Smooth muscle cell (in vitro differentiated cells): ENCODE measurements around the gene GPC3. TPM values are rescaled to one million over a fixed set of nuclear protein-coding genes. Genes with fewer than 3 reads are reported as not detected.

Experiments used
- DNase-seq: peaks from one replicate; lab custom pipeline; 2025; ENCODE audit not compliant: unreplicated experiment; lab: John Stamatoyannopoulos, UW
- H2AFZ ChIP-seq: fragments of 200-600 bp; sonication (generic); 2 replicates; pipeline ENCODE4 v1.6.0; 2016; ENCODE audit warnings: antibody characterized with exemption, low read depth, mild to moderate bottlenecking
- H3F3A ChIP-seq: fragments of 200-600 bp; sonication (generic); 2 replicates; pipeline ENCODE4 v1.6.0; 2017; ENCODE audit warnings: antibody characterized with exemption, low read depth
- H3K27ac ChIP-seq: fragments of 200-600 bp; sonication (generic); 2 replicates; pipeline ENCODE4 v1.5.1; 2016; ENCODE audit warnings: low read depth, mild to moderate bottlenecking
- H3K27me3 ChIP-seq: fragments of 200-600 bp; sonication (generic); 2 replicates; pipeline ENCODE4 v1.6.1; 2016; ENCODE audit warnings: low read depth, mild to moderate bottlenecking
- H3K36me3 ChIP-seq: fragments of 200-600 bp; sonication (generic); 2 replicates; pipeline ENCODE4 v1.5.1; 2016; ENCODE audit warnings: low read depth
- H3K4me1 ChIP-seq: fragments of 200-600 bp; sonication (generic); 2 replicates; pipeline ENCODE4 v1.5.1; 2016; ENCODE audit warnings: low read depth
- H3K4me2 ChIP-seq: fragments of 200-600 bp; sonication (generic); 2 replicates; pipeline ENCODE4 v1.6.0; 2016; ENCODE audit warnings: mild to moderate bottlenecking
- H3K4me3 ChIP-seq: fragments of 200-600 bp; sonication (generic); 2 replicates; pipeline ENCODE4 v1.5.1; 2016; ENCODE audit warnings: mild to moderate bottlenecking
- H3K79me2 ChIP-seq: fragments of 200-600 bp; sonication (generic); 2 replicates; pipeline ENCODE4 v1.6.0; 2016; ENCODE audit warnings: low read depth, mild to moderate bottlenecking
- H3K9ac ChIP-seq: fragments of 200-600 bp; sonication (generic); 2 replicates; pipeline ENCODE4 v1.6.0; 2016; ENCODE audit warnings: low read depth
- H3K9me3 ChIP-seq: fragments of 200-600 bp; sonication (generic); replicated peaks from 2 replicates; pipeline ENCODE4 v1.5.1; 2016; ENCODE audit warnings: low read depth
- H4K20me1 ChIP-seq: fragments of 200-600 bp; sonication (generic); 2 replicates; pipeline ENCODE4 v1.6.0; 2016; ENCODE audit warnings: low read depth
- WGBS: methylation state at CpG from one replicate; pipeline ENCODE4 v1.1.7; 2016; ENCODE audit warnings: low lambda C conversion rate; 5-methylcytosine and 5-hydroxymethylcytosine counted together
- polyA plus RNA-seq: library from polyadenylated mRNA; unstranded; fragments of >200 nt; fragmentation: Nextera tagmentation; extraction: Ambion mirVana; gene quantifications from 2 replicates; pipeline ENCODE4 v1.2.1, GENCODE V29; 2016
- total RNA-seq: library from RNA; depleted of rRNA; stranded (reverse); fragments of >200 nt; gene quantifications from 2 replicates; pipeline ENCODE4 v1.2.3, GENCODE V29; 2014
- TF ChIP-seq, protein P1 (sequence below): fragments of 200-600 bp; sonication (generic); IDR thresholded peaks from 2 replicates; pipeline ENCODE4 v1.5.1; 2017; ENCODE audit warnings: borderline replicate concordance, mild to moderate bottlenecking, antibody characterized with exemption; ENCODE audit not compliant: insufficient read depth, poor library complexity, severe bottlenecking

The GPC3 gene
- total and polyA plus RNA-seq, 2 experiments from 2014 or later, result 120 to 191 TPM

GRCh38 chrX:133970076-133970475 is 15.3 kb downstream of the GPC3 start:
- H2AFZ ChIP-seq, result no peak overlapping the region
- H3K9me3 ChIP-seq, result no peaks in the 10 kb centered on the region
- no peaks in the 10 kb centered on the region for H4K20me1 ChIP-seq
- H3K9ac ChIP-seq, result no peak overlapping the region
- peak overlapping the region; percentile 4 for H3K4me2 ChIP-seq
- 38% methylated on average over 5 of the region's 5 CpGs for WGBS
- no peaks in the 10 kb centered on the region for H3F3A ChIP-seq
- no peaks in the 10 kb centered on the region for H3K79me2 ChIP-seq
- H3K27ac ChIP-seq, result no peak overlapping the region
- no peaks in the 10 kb centered on the region for H3K36me3 ChIP-seq
- no peak for DNase-seq
- TF ChIP-seq, protein P1, sequence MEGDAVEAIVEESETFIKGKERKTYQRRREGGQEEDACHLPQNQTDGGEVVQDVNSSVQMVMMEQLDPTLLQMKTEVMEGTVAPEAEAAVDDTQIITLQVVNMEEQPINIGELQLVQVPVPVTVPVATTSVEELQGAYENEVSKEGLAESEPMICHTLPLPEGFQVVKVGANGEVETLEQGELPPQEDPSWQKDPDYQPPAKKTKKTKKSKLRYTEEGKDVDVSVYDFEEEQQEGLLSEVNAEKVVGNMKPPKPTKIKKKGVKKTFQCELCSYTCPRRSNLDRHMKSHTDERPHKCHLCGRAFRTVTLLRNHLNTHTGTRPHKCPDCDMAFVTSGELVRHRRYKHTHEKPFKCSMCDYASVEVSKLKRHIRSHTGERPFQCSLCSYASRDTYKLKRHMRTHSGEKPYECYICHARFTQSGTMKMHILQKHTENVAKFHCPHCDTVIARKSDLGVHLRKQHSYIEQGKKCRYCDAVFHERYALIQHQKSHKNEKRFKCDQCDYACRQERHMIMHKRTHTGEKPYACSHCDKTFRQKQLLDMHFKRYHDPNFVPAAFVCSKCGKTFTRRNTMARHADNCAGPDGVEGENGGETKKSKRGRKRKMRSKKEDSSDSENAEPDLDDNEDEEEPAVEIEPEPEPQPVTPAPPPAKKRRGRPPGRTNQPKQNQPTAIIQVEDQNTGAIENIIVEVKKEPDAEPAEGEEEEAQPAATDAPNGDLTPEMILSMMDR, result no peak
- H3K27me3 ChIP-seq, result no peaks in the 10 kb centered on the region
- no peak overlapping the region for H3K4me3 ChIP-seq
- peaks cover 17% of the 10 kb centered on the region for H3K4me1 ChIP-seq

DNA sequence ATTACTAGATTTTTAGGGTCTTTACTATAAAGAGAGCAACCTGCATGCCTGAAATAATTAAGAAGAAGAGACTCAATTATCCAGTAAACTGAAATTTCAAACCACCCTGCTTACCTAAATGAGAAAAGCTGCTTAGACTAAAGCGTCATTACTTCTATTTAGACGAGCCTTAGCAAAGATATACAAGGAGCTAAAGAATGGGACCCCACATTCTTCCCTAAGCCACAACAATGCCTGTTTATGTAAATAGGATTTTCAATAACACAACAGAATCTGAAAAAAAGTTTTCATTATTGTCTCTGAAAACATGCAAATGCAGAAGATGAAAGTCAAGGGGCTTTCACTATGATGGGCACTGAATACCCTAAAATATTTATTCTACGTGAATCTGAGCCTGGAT is 16.2 kb downstream of the GPC3 start:
- no peak overlapping the region for H3K27ac ChIP-seq
- no peak for DNase-seq

GRCh38 chrX:133968109-133968508 is 17.3 kb downstream of the GPC3 start:
- no peaks in the 10 kb centered on the region for H4K20me1 ChIP-seq
- no peaks in the 10 kb centered on the region for H3K36me3 ChIP-seq
- no peaks in the 10 kb centered on the region for H3F3A ChIP-seq
- H3K27ac ChIP-seq, result no peak overlapping the region
- no peak for DNase-seq
- H3K79me2 ChIP-seq, result no peaks in the 10 kb centered on the region
- no peak overlapping the region for H2AFZ ChIP-seq
- TF ChIP-seq, protein P1, result no peak
- H3K4me3 ChIP-seq, result no peak overlapping the region
- no peaks in the 10 kb centered on the region for H3K27me3 ChIP-seq
- H3K9me3 ChIP-seq, result no peaks in the 10 kb centered on the region
- no peak overlapping the region for H3K9ac ChIP-seq
- 79% methylated on average over 5 of the region's 5 CpGs for WGBS
- H3K4me2 ChIP-seq, result no peak overlapping the region
- H3K4me1 ChIP-seq, result peaks cover 17% of the 10 kb centered on the region

More for the DNA sequence above, 16.2 kb downstream of the GPC3 start:
- WGBS, result 65% methylated on average over 3 of the region's 3 CpGs
- no peaks in the 10 kb centered on the region for H3K79me2 ChIP-seq
- TF ChIP-seq, protein P1, result no peak
- no peaks in the 10 kb centered on the region for H3K9me3 ChIP-seq
- no peak overlapping the region for H3K9ac ChIP-seq
- no peaks in the 10 kb centered on the region for H3K27me3 ChIP-seq
- no peak overlapping the region for H3K4me2 ChIP-seq
- H3K4me3 ChIP-seq, result no peak overlapping the region
- peaks cover 17% of the 10 kb centered on the region for H3K4me1 ChIP-seq
- H4K20me1 ChIP-seq, result no peaks in the 10 kb centered on the region
- H2AFZ ChIP-seq, result no peak overlapping the region
- H3K36me3 ChIP-seq, result no peaks in the 10 kb centered on the region
- no peaks in the 10 kb centered on the region for H3F3A ChIP-seq

DNA sequence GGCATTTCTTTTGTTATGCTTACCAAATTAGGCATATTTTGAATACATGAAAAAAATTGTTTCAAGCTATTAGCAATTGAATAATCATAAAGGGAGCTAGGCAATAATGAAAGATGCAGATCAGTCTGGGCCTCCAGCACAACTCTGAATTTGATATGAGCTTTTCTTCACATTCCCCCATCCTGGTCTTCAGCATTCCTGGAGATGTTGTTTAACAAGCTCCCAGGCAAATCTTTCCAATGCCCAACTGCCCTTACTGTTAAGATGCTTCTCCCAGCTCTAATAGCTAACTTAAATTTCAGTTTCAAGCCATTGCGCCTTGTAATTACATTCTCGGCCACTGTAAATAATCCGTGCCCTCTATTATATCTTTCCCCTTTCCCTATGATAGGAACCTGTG is 19.2 kb downstream of the GPC3 start:
- Histone ChIP-seq H3F3A (no peaks in the 10 kb centered on the region), H3K9ac (no peak overlapping the region), H3K27ac (no peak overlapping the region), H4K20me1 (no peaks in the 10 kb centered on the region), H3K79me2 (no peaks in the 10 kb centered on the region), H3K9me3 (no peaks in the 10 kb centered on the region), H3K4me2 (no peak overlapping the region), H3K36me3 (no peaks in the 10 kb centered on the region), H2AFZ (no peak overlapping the region), H3K4me3 (no peak overlapping the region), H3K27me3 (no peaks in the 10 kb centered on the region), H3K4me1 (peaks cover 17% of the 10 kb centered on the region)
- TF ChIP-seq, protein P1, result no peak
- 92% methylated on average over 3 of the region's 3 CpGs for WGBS
- DNase-seq, result no peak
